ENCODE measurements around the gene TMEM184B.

Gene TMEM184B

DNA sequence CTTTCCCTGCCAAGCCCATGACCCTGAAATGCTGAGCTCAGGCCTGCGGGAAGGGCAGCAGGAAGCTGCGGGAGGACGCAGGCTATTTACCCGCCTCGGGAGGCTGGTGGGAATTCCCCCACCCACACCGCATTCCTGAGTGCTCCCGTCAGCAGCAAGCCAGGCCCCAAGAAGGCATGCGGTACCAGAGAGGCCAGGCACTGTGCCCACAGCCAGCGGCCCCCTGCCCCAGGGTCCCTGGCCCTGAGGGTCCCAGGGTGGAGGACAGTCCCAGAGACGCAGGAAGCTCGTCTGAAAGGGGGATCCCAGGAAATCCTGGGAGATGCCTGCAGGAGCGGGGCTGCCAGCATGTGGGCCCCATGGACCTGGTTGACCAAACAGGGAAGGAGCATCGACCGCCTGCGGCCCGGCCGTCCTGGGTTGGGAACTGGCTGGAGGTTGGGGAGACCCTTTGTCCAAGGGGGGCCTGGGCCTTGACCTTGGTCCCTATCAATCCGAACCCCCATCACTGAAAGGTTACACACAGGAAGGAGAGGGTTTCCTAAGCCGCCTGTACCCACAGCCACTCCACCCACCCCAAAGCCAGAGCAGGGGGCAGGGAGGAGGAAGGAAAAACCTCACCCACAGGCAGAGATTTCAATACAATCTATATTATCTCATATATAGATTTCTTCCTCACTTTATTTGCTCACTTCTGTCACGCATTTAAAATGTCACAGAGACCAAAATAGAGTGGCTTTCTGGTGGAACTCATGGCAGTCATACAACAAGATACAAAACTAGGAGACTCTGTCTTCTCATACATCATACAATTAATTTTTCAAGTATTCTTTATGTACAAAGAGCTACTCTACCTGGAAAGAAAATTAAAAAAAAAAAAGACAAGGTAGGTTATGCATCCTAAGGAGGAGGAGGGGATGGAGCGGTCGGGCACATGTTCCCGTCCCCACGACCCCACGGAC is 53.9 kb downstream of the TMEM184B start:
- H3K36me3 ChIP-seq, result peaks cover 6% of the 10 kb centered on the region
- DNase-seq, result no peak
- TF ChIP-seq, protein P1, sequence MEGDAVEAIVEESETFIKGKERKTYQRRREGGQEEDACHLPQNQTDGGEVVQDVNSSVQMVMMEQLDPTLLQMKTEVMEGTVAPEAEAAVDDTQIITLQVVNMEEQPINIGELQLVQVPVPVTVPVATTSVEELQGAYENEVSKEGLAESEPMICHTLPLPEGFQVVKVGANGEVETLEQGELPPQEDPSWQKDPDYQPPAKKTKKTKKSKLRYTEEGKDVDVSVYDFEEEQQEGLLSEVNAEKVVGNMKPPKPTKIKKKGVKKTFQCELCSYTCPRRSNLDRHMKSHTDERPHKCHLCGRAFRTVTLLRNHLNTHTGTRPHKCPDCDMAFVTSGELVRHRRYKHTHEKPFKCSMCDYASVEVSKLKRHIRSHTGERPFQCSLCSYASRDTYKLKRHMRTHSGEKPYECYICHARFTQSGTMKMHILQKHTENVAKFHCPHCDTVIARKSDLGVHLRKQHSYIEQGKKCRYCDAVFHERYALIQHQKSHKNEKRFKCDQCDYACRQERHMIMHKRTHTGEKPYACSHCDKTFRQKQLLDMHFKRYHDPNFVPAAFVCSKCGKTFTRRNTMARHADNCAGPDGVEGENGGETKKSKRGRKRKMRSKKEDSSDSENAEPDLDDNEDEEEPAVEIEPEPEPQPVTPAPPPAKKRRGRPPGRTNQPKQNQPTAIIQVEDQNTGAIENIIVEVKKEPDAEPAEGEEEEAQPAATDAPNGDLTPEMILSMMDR (IDR thresholded peaks at IDR 0.05; ENCODE audit: low read depth, low read length), result no peak
- no peak overlapping the region for H3K4me3 ChIP-seq (ENCODE audit: low read depth, low read length)
- H3K9me3 ChIP-seq (ENCODE audit: severe bottlenecking), result no peaks in the 10 kb centered on the region
- peak overlapping the region; percentile 81 for H3K27ac ChIP-seq
- no peaks in the 10 kb centered on the region for H3K27me3 ChIP-seq (ENCODE audit: insufficient read depth, low read depth, severe bottlenecking)

DNA sequence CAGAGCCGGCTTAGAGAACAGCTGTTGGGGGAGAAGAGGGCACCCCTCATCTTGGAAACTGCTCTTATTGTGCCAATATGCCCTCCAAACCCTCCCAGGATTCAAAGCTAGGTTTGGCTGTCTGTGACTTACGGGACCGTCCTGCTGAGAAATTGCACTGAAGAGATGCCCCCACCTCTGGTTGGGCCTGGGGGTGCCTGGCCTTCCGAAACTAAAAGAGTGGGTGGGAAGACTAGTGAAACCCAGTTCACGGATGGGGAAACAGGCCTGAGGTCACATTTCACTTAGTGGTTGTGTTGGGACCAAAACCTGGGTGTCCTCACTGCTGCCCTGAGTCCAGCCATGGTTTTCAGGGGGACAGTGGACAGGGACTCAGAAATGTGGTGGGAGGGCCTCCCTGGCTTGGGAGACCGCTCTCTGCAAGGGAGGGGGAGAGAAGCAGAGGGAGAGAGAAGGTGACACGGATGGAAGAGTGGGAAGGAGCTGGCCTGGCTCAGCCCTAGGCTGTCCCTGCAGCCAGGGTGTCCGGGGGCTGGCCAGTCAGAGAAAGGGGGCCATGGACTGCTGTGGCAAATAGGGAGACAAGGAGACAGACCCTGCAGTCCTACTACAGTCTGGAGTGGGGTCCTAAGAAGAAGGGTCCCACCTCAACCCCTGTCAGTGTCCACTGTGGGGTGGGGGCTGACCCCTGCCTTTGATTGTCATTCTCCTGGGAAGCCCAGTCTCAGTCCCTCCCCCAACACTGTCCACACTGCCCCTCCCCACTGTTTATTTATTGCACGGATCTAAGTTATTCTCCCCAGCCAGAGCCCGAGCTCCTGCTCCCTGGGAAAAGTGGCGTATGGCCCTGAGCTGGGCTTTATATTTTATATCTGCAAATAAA is 57.4 kb downstream of the TMEM184B start:
- no peak for DNase-seq
- Histone ChIP-seq H3K9me3 (ENCODE audit: severe bottlenecking) (no peaks in the 10 kb centered on the region), H3K27me3 (ENCODE audit: insufficient read depth, low read depth, severe bottlenecking) (no peaks in the 10 kb centered on the region), H3K36me3 (no peaks in the 10 kb centered on the region; the same call in 1 of the 2 replicates), H3K27ac (no peak overlapping the region), H3K4me3 (ENCODE audit: low read depth, low read length) (no peak overlapping the region)
- TF ChIP-seq, protein P1 (IDR thresholded peaks at IDR 0.05; ENCODE audit: low read depth, low read length), result no peak

DNA sequence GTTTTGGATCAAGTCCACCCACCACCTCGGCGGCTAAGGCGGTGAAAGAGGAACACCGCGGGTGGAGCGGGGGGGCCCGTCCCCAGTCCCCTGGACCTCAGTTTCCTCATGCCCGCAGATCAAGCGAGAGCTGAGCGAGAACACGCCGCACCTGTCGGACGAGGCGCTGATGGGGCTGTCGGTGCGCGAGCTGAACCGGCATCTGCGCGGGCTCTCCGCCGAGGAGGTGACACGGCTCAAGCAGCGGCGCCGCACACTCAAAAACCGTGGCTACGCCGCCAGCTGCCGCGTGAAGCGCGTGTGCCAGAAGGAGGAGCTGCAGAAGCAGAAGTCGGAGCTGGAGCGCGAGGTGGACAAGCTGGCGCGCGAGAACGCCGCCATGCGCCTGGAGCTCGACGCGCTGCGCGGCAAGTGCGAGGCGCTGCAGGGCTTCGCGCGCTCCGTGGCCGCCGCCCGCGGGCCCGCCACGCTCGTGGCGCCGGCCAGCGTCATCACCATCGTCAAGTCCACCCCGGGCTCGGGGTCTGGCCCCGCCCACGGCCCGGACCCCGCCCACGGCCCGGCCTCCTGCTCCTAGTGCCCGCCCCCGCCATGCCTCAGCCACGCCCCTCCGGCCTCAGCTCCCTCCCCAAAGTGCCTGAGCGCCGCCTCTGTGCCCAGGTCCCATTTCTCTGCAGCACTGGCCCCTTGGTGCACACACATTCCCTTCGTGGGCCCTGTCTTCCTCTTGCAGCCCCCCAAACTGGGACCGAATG is 58.3 kb downstream of the TMEM184B start:
- TF ChIP-seq, protein P1 (IDR thresholded peaks at IDR 0.05; ENCODE audit: low read depth, low read length), result no peak
- Histone ChIP-seq H3K27me3 (ENCODE audit: insufficient read depth, low read depth, severe bottlenecking) (no peaks in the 10 kb centered on the region), H3K27ac (no peak overlapping the region), H3K36me3 (no peaks in the 10 kb centered on the region; the same call in 1 of the 2 replicates), H3K4me3 (ENCODE audit: low read depth, low read length) (no peak overlapping the region), H3K9me3 (ENCODE audit: severe bottlenecking) (no peaks in the 10 kb centered on the region)
- no peak for DNase-seq

DNA sequence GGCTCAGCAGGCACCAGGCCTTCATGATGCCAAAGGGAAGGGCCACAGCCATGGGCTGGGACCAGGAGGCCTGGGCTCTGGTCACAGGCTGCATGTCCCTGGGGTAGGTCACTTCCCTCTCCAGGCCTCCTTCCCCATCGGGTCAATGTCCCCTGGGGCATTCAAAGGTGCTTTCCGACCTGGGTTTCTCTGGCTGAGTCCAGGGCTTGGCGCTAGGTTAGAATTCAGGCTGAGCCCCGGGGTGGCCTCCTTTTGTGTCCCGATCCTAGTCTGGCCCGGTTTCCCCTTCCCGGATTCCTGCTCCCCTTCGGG is 58.9 kb downstream of the TMEM184B start:
- Histone ChIP-seq H3K36me3 (no peaks in the 10 kb centered on the region; the same call in 1 of the 2 replicates), H3K4me3 (ENCODE audit: low read depth, low read length) (no peak overlapping the region), H3K27me3 (ENCODE audit: insufficient read depth, low read depth, severe bottlenecking) (no peaks in the 10 kb centered on the region), H3K9me3 (ENCODE audit: severe bottlenecking) (no peaks in the 10 kb centered on the region), H3K27ac (no peak overlapping the region)
- TF ChIP-seq, protein P1 (IDR thresholded peaks at IDR 0.05; ENCODE audit: low read depth, low read length), result no peak
- no peak for DNase-seq

DNA sequence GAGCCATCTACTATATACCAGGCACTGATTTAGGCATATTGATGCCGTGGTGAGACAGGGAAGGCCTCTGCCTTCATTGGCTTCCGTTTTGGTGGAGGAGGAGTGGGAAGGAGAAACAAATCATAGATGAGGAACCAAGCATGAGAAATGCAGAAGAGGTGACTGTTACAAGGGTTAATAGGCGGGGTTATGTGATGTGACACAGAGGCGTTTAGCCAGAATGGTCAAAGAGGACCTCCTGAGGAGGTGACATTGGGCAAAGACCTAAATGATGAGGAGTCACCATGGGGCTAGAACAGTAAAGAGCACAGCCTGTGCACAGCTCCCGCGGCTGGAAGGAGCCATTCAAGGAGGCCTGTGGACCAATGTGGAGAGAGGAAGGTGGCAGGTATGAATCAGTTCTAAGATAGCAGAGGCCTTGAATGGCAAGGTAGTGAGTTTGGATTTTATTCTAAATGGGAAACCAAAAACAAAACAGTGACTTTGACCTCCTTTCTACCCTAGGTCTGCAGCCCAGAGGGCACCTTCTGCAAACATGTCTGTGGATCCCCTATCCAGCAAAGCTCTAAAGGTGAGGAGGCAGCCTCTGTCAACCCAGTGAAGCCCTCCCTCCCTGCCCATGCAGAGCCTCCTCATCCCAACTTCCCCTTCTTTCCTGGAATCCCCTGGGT is 59.4 kb downstream of the TMEM184B start:
- Histone ChIP-seq H3K9me3 (ENCODE audit: severe bottlenecking) (no peaks in the 10 kb centered on the region), H3K27ac (no peak overlapping the region), H3K4me3 (ENCODE audit: low read depth, low read length) (no peak overlapping the region), H3K27me3 (ENCODE audit: insufficient read depth, low read depth, severe bottlenecking) (no peaks in the 10 kb centered on the region), H3K36me3 (no peaks in the 10 kb centered on the region; the same call in 1 of the 2 replicates)
- TF ChIP-seq, protein P1 (IDR thresholded peaks at IDR 0.05; ENCODE audit: low read depth, low read length), result no peak
- no peak for DNase-seq

Data from WERI-Rb-1 (cell line).